ENCODE measurements around the gene PLA2G12A.

PLA2G12A gene

GRCh38 chr4:109675843-109676242 is 54.0 kb downstream of the PLA2G12A start:
- no peak for DNase-seq

DNA sequence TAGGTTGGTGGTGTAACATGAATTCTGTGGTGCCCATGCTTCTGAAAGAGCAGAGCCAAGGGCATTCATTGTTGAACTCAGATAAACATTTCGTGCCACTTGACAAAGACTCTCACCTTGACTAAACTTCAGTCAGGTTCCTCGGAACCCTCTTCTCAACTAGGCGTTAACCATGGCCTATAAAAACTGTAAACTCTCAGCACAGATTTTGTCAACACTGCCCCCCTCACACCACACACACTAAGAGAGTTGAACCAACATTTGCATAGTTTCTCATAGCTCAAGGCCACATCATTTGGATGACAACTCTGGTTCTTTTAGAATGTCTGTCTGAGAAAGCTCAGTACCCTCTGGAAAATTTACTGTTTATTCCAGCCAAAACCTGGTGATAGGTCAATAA is 54.7 kb downstream of the PLA2G12A start:
- DNase-seq, result no peak

DNA sequence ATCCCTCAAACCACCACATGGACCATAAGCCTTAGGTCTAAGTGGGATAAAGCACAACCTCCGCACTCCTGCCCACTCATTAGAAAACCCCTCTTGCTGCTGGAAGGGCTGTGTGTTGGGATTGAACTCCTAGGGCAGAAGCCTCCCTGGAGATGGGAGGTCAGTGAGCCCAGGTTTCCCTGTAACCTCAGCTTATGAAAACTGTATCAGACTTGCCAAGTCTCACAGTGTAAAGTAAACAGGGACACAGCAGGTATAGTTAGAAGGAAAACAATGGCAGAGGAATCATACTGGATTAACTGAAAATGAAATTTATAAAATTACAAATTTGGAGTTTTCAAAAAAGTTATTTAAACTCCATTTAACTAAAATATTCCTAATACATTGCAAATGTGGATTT is 56.6 kb downstream of the PLA2G12A start:
- DNase-seq, result no peak

GRCh38 chr4:109672169-109672930 is 57.5 kb downstream of the PLA2G12A start:
- no peak for DNase-seq

- DNase-seq, result no peak
Measured at GRCh38 chr4:109671350-109671749, 58.5 kb downstream of the PLA2G12A start.

DNA sequence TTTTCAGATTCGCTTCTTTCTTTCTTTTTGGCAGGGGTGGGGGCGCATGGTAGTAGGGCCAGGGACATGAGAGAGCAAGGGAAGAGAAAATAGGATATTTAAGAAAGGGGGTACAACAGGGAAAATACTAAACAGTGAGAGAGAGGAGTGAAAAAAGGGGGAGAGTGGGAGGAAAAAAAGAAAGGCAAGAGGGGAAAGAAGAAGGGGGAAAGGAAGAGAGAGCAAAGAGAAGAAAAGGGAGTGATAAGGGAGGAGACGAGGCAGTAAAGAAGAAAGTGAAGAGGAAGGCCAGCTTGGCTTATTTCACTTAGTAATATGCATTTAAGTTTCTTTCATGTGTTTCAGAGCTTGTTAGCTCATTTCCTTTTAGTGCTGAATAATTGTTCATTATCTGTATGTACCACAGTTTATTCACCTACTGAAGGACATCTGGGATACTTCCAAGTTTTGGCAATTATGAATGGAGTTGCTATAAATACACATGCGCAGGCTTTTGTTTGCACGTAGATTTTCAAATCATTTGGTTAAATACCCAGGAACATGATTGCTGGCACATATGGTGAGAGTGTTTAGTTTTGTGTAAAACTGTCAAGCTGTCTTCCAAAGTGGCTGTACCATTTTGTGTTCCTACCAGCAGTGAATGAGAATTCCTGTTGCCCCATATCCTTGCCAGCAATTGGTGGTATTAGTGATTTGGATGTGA is 63.9 kb downstream of the PLA2G12A start:
- peak; percentile 16 for DNase-seq

- DNase-seq, result no peak
Measured at GRCh38 chr4:109662771-109663170, 67.1 kb downstream of the PLA2G12A start.

- no peak for DNase-seq
Measured at GRCh38 chr4:109662116-109662515, 67.8 kb downstream of the PLA2G12A start.
